Panc1 (cell line): ENCODE data around the gene PDCD10. TPM values are rescaled to one million over a fixed set of nuclear protein-coding genes. Genes with fewer than 3 reads are reported as not detected.

ENCODE experiments used
- ATAC-seq: fragments of 200-7000 bp; cut with Tn5 transposase; 2 replicates; pipeline ENCODE4 v1.9.1; 2020; ENCODE audit warnings: mild to moderate bottlenecking, moderate library complexity
- BruUV-seq: library from RNA; stranded (reverse); fragments of 400-500 nt; replicated peaks from 2 replicates; lab custom pipeline; 2021; lab: Mats Ljungman, UMichigan
- CTCF ChIA-PET: fragments of 300-600 bp; sonication (Branson Sonifier 250); formaldehyde crosslinking; loops from one replicate; lab custom pipeline; 2022; ENCODE audit warnings: antibody characterized with exemption; lab: Charles Lee
- POLR2A ChIA-PET: fragments of 300-600 bp; sonication (Branson Sonifier 250); formaldehyde crosslinking; loops from one replicate; lab custom pipeline; 2022; ENCODE audit warnings: antibody characterized with exemption; lab: Charles Lee
- DNase-seq: peaks from one replicate; pipeline ENCODE4 v3.0.0-alpha.2; 2010; ENCODE audit warnings: low read depth, low spot score
- H3K27ac ChIP-seq: 2 replicates; pipeline ENCODE4 v1.5.1; 2011; ENCODE audit warnings: mild to moderate bottlenecking, low read length, inconsistent platforms
- H3K27me3 ChIP-seq: fragments of 200-500 bp; sonication (Bioruptor generic); 2 replicates; pipeline ENCODE4 v1.6.0; 2014; ENCODE audit warnings: low read length, inconsistent platforms; ENCODE audit not compliant: control insufficient read depth, insufficient read depth
- H3K36me3 ChIP-seq: fragments of 200-500 bp; sonication (Bioruptor generic); 2 replicates; pipeline ENCODE4 v1.5.1; 2014; ENCODE audit warnings: inconsistent platforms, mild to moderate bottlenecking, low read length, moderate library complexity; ENCODE audit not compliant: control insufficient read depth, insufficient read depth
- H3K4me1 ChIP-seq: 2 replicates; pipeline ENCODE4 v1.5.1; 2011; ENCODE audit warnings: inconsistent platforms, mild to moderate bottlenecking, low read length, moderate library complexity; ENCODE audit not compliant: control insufficient read depth, insufficient read depth
- H3K4me3 ChIP-seq, 2 experiments: 2 replicates each; pipeline ENCODE4 v1.5.1; 2011 to 2012; ENCODE audit warnings: low read depth in 2 of 2, low read length in 2 of 2, mild to moderate bottlenecking in 2 of 2, inconsistent platforms in 1 of 2, moderate library complexity in 1 of 2
- H3K9me3 ChIP-seq: fragments of 200-500 bp; sonication (Bioruptor generic); 2 replicates; pipeline ENCODE4 v1.5.1; 2014; ENCODE audit warnings: low read depth, mild to moderate bottlenecking, inconsistent platforms, low read length, moderate library complexity; ENCODE audit not compliant: control insufficient read depth, insufficient read depth
- CTCF ChIP-seq: fragments of 450-650 bp; IDR thresholded peaks from 2 replicates; pipeline ENCODE4 v1.5.1; 2017; ENCODE audit warnings: mild to moderate bottlenecking
- POLR2AphosphoS5 ChIP-seq: IDR thresholded peaks from 2 replicates; pipeline ENCODE4 v1.6.1; 2012; ENCODE audit warnings: mild to moderate bottlenecking, low read depth, low read length, moderate library complexity
- REST ChIP-seq, 2 experiments: IDR thresholded peaks; 2 replicates each; pipeline ENCODE4 v1.6.1; 2011 to 2012; ENCODE audit warnings: low read depth in 2 of 2, control low read depth in 1 of 2, low read length in 1 of 2, mild to moderate bottlenecking in 1 of 2, moderate library complexity in 1 of 2; ENCODE audit not compliant: insufficient read depth in 1 of 2
- SIN3A ChIP-seq: IDR thresholded peaks from 2 replicates; pipeline ENCODE4 v1.6.1; 2012; ENCODE audit warnings: low read depth, mild to moderate bottlenecking, low read length, moderate library complexity, borderline replicate concordance; ENCODE audit not compliant: insufficient read depth
- TCF7L2 ChIP-seq: IDR thresholded peaks from 2 replicates; pipeline ENCODE4 v1.6.1; 2011; ENCODE audit warnings: mild to moderate bottlenecking, low read depth, low read length, inconsistent platforms
- in situ Hi-C: cut with HindIII; loops from 2 replicates; pipeline ENCODE4 v1.10.0; 2016; ENCODE audit warnings: low sequenced_read_pairs, low pct_unique_long_range_greater_than_20kb
- intact Hi-C: fragments of 100-400 bp; cut with micrococcal nuclease; formaldehyde crosslinking; loops from one replicate; pipeline ENCODE4 v1.10.0; 2022; ENCODE audit not compliant: unreplicated experiment
- total RNA-seq: library from RNA; stranded (reverse); gene quantifications from one replicate; pipeline ENCODE4 v1.2.1, GENCODE V29; 2021; ENCODE audit not compliant: unreplicated experiment

Gene PDCD10
- total RNA-seq, 1 experiment from 2014 or later: 83.5 TPM

- Histone ChIP-seq H3K9me3 (no peaks in the 10 kb centered on the region), H3K4me1 (no peaks in the 10 kb centered on the region), H3K27ac (no peak overlapping the region), H3K27me3 (no peaks in the 10 kb centered on the region), H3K4me3 (no peak overlapping the region), H3K36me3 (no peaks in the 10 kb centered on the region)
- CTCF ChIA-PET: no interaction called here
- BruUV-seq: no TSS peak
- TF ChIP-seq TCF7L2: no peak
- no peak for TF ChIP-seq SIN3A
- no peak for TF ChIP-seq CTCF
- no peak for TF ChIP-seq POLR2AphosphoS5
- no peak for TF ChIP-seq REST (IDR thresholded peaks at IDR 0.05; ENCODE audit: insufficient read depth in 1 of 2, low read depth in 2 of 2, low read length in 1 of 2)
- intact Hi-C loops: no loop called here
- in situ Hi-C loops: no loop called here
- ATAC-seq: no peak
- POLR2A ChIA-PET: no interaction called here
- DNase-seq: no peak
Observed at GRCh38 chr3:167761302-167761701, 26.6 kb upstream of the PDCD10 start.

GRCh38 chr3:167754049-167754448 lies 19.4 kb upstream of the PDCD10 start:
- ATAC-seq (no peak), DNase-seq (no peak)
- Histone ChIP-seq H3K9me3 (no peaks in the 10 kb centered on the region), H3K4me1 (no peaks in the 10 kb centered on the region), H3K4me3 (no peak overlapping the region), H3K36me3 (no peaks in the 10 kb centered on the region), H3K27ac (no peak overlapping the region), H3K27me3 (no peaks in the 10 kb centered on the region)
- in situ Hi-C loops (no loop called here), intact Hi-C loops (no loop called here)
- no TSS peak for BruUV-seq
- TF ChIP-seq TCF7L2 (no peak), POLR2AphosphoS5 (no peak), CTCF (no peak), REST (IDR thresholded peaks at IDR 0.05; ENCODE audit: insufficient read depth in 1 of 2, low read depth in 2 of 2, low read length in 1 of 2) (no peak), SIN3A (no peak)
- CTCF ChIA-PET: interaction anchor here (0.6 kb wide), 1 partner anchor 9 kb away, joined by 3 read pairs; no protein-coding TSS in a partner anchor
- POLR2A ChIA-PET: no interaction called here
